AG04449 (cell line): ENCODE results near the gene SPON1.

Experiments used
- CTCF ChIA-PET: fragments of 350-600 bp; formaldehyde crosslinking; extraction: SDS; loops from one replicate; lab custom pipeline; 2021; ENCODE audit warnings: antibody characterized with exemption; lab: Yijun Ruan, JAX
- POLR2A ChIA-PET: fragments of 400-600, 350-600 bp; formaldehyde crosslinking; extraction: SDS; loops from one replicate; lab custom pipeline; 2020; ENCODE audit warnings: antibody characterized with exemption, inconsistent platforms; lab: Yijun Ruan, JAX
- DNase-seq: peaks from one replicate; pipeline ENCODE4 v3.0.0-alpha.2; 2010; ENCODE audit warnings: low read depth, low spot score
- H3K4me3 ChIP-seq: 2 replicates; pipeline ENCODE4 v1.5.1; 2011; ENCODE audit warnings: low read depth, mild to moderate bottlenecking, control low read depth, low read length
- CTCF ChIP-seq: IDR thresholded peaks from one replicate; pipeline ENCODE4 v1.5.1; 2011; ENCODE audit warnings: mild to moderate bottlenecking, moderate library complexity, low read length, control low read depth, inconsistent platforms; ENCODE audit not compliant: insufficient read depth; ENCODE audit errors: missing control alignments

SPON1 gene

GRCh38 chr11:14093065-14093464 lies 130.5 kb downstream of the SPON1 start:
- no peak overlapping the region for H3K4me3 ChIP-seq
- POLR2A ChIA-PET: no interaction called here
- CTCF ChIA-PET: no interaction called here
- DNase-seq: no peak
- no peak for TF ChIP-seq CTCF

- TF ChIP-seq CTCF: no peak
- ChIA-PET CTCF (no interaction called here), POLR2A (no interaction called here)
- DNase-seq: no peak
- no peak overlapping the region for H3K4me3 ChIP-seq
These were observed 132.0 kb downstream of the SPON1 start for GRCh38 chr11:14094481-14095037.

- TF ChIP-seq CTCF: no peak
- DNase-seq: no peak
- no peak overlapping the region for H3K4me3 ChIP-seq
- CTCF ChIA-PET: no interaction called here
- POLR2A ChIA-PET: no interaction called here
These were observed 133.4 kb downstream of the SPON1 start for GRCh38 chr11:14095882-14096281.

- no peak for TF ChIP-seq CTCF
- DNase-seq: no peak
- CTCF ChIA-PET: no interaction called here
- POLR2A ChIA-PET: no interaction called here
- H3K4me3 ChIP-seq: no peak overlapping the region
These were observed 134.1 kb downstream of the SPON1 start for GRCh38 chr11:14096606-14097005.

GRCh38 chr11:14101388-14101787 lies 138.9 kb downstream of the SPON1 start:
- no peak overlapping the region for H3K4me3 ChIP-seq
- ChIA-PET CTCF (no interaction called here), POLR2A (no interaction called here)
- DNase-seq: no peak
- TF ChIP-seq CTCF: no peak

GRCh38 chr11:14102766-14103165 lies 140.2 kb downstream of the SPON1 start:
- ChIA-PET POLR2A (interaction anchor here (0.5 kb wide), 1 partner anchor 17 kb away, joined by 3 read pairs; no protein-coding TSS in a partner anchor), CTCF (no interaction called here)
- TF ChIP-seq CTCF: no peak
- H3K4me3 ChIP-seq: no peak overlapping the region
- no peak for DNase-seq
